GM18498 (cell line): ENCODE results near the gene DRGX.

Experiments used
- ATAC-seq: cut with Tn5 transposase; IDR thresholded peaks from one replicate; pipeline ENCODE4 v1.9.1; 2021; ENCODE audit warnings: mild to moderate bottlenecking, moderate library complexity; ENCODE audit not compliant: unreplicated experiment

The DRGX gene

GRCh38 chr10:49349390-49349789 lies 46.5 kb downstream of the DRGX start:
- no peak for ATAC-seq

- no peak for ATAC-seq
Observed at GRCh38 chr10:49348593-49348992, 47.3 kb downstream of the DRGX start.

- no peak for ATAC-seq
Observed at GRCh38 chr10:49347827-49348226, 48.1 kb downstream of the DRGX start.

GRCh38 chr10:49347342-49347741 lies 48.5 kb downstream of the DRGX start:
- no peak for ATAC-seq

GRCh38 chr10:49344840-49345239 lies 51.0 kb downstream of the DRGX start:
- ATAC-seq = no peak

- no peak for ATAC-seq
Observed at GRCh38 chr10:49338604-49339003, 57.3 kb downstream of the DRGX start.

- no peak for ATAC-seq
Observed at GRCh38 chr10:49335364-49335972, 60.4 kb downstream of the DRGX start.

- ATAC-seq = no peak
Observed at GRCh38 chr10:49334964-49335363, 60.9 kb downstream of the DRGX start.

GRCh38 chr10:49333192-49333591 lies 62.7 kb downstream of the DRGX start:
- no peak for ATAC-seq

GRCh38 chr10:49332768-49333167 lies 63.1 kb downstream of the DRGX start:
- no peak for ATAC-seq

- no peak for ATAC-seq
Observed at GRCh38 chr10:49332333-49332732, 63.6 kb downstream of the DRGX start.

- no peak for ATAC-seq
Observed at GRCh38 chr10:49331431-49331830, 64.5 kb downstream of the DRGX start.

GRCh38 chr10:49330127-49330665 lies 65.7 kb downstream of the DRGX start:
- no peak for ATAC-seq

GRCh38 chr10:49329146-49329505 lies 66.8 kb downstream of the DRGX start:
- ATAC-seq = no peak

GRCh38 chr10:49328401-49329145 lies 67.3 kb downstream of the DRGX start:
- ATAC-seq = no peak

GRCh38 chr10:49327036-49327813 lies 68.7 kb downstream of the DRGX start:
- no peak for ATAC-seq

- no peak for ATAC-seq
Observed at GRCh38 chr10:49325916-49326783, 69.7 kb downstream of the DRGX start.

GRCh38 chr10:49325131-49325915 lies 70.6 kb downstream of the DRGX start:
- ATAC-seq = no peak

GRCh38 chr10:49324711-49325110 lies 71.2 kb downstream of the DRGX start:
- no peak for ATAC-seq

GRCh38 chr10:49323896-49324270 lies 72.0 kb downstream of the DRGX start:
- no peak for ATAC-seq
